GM12891 (cell line): Measurements from ENCODE around the gene ZNF8.
"Not testable (repeated sequence)": the region's sequence is repeated elsewhere in the genome, so short reads cannot be mapped to it uniquely, and the experiment has no call there.

Source experiments
- DNase-seq: peaks from one replicate; pipeline ENCODE4 v3.0.0; 2011; ENCODE audit warnings: low spot score; ENCODE audit not compliant: insufficient read length
- FAIRE-seq: peaks from 2 replicates; lab custom pipeline; 2011; peaks lifted over from hg19 to GRCh38; lab: Jason Lieb, UNC
- PAX5 ChIP-seq: IDR thresholded peaks from 2 replicates; pipeline ENCODE4 v1.6.1; 2011; ENCODE audit warnings: low read length, moderate library complexity, mild to moderate bottlenecking; ENCODE audit not compliant: insufficient read depth, severe bottlenecking
- POLR2A ChIP-seq: IDR thresholded peaks from 2 replicates; pipeline ENCODE4 v1.6.1; 2011; ENCODE audit warnings: low read depth, low read length, control low read depth
- POLR2AphosphoS5 ChIP-seq: IDR thresholded peaks from 2 replicates; pipeline ENCODE4 v1.6.1; 2011; ENCODE audit warnings: low read depth, low read length, control low read depth
- POU2F2 ChIP-seq: IDR thresholded peaks from 2 replicates; pipeline ENCODE4 v1.6.1; 2011; ENCODE audit warnings: low read depth, mild to moderate bottlenecking, control low read depth, low read length, moderate library complexity
- SPI1 ChIP-seq: IDR thresholded peaks from 2 replicates; pipeline ENCODE4 v1.6.1; 2011; ENCODE audit warnings: low read depth, low read length, control low read depth
- TAF1 ChIP-seq: IDR thresholded peaks from 2 replicates; pipeline ENCODE4 v1.6.1; 2011; ENCODE audit warnings: low read depth, low read length, control low read depth

ZNF8 gene

GRCh38 chr19:58346961-58347929, 68.5 kb downstream of the ZNF8 start:
- FAIRE-seq (no peak), DNase-seq (peak; percentile 66)
- TF ChIP-seq POLR2A (no peak), PAX5 (no peak), POU2F2 (no peak), TAF1 (no peak), POLR2AphosphoS5 (no peak), SPI1 (no peak)

- FAIRE-seq, DNase-seq: not testable (repeated sequence)
Measured at GRCh38 chr19:58348080-58348479, 69.3 kb downstream of the ZNF8 start.

- FAIRE-seq (no peak), DNase-seq (no peak)
- TF ChIP-seq POU2F2 (no peak), SPI1 (no peak), POLR2A (no peak), TAF1 (no peak), PAX5 (no peak), POLR2AphosphoS5 (no peak)
Measured at GRCh38 chr19:58349590-58349989, 70.8 kb downstream of the ZNF8 start.

- FAIRE-seq (no peak), DNase-seq (no peak)
- TF ChIP-seq POU2F2 (no peak), PAX5 (no peak), SPI1 (no peak)
Measured at GRCh38 chr19:58350001-58350861, 71.5 kb downstream of the ZNF8 start.

GRCh38 chr19:58350871-58351557, 72.3 kb downstream of the ZNF8 start:
- no peak for TF ChIP-seq TAF1
- FAIRE-seq: no peak
- no peak for DNase-seq

- FAIRE-seq: no peak
- no peak for TF ChIP-seq TAF1
- TF ChIP-seq PAX5: no peak
- no peak for TF ChIP-seq POLR2A
- DNase-seq: no peak
Measured at GRCh38 chr19:58351558-58351878, 72.8 kb downstream of the ZNF8 start.

- no peak for DNase-seq
- no peak for FAIRE-seq
- TF ChIP-seq TAF1: no peak
- no peak for TF ChIP-seq POLR2AphosphoS5
Measured at GRCh38 chr19:58351990-58352755, 73.4 kb downstream of the ZNF8 start.
